MM.1S (cell line): ENCODE measurements around the gene F11R.

Experiments
- DNase-seq: peaks from one replicate; pipeline ENCODE4 v3.0.0-alpha.2; 2015
- H2AFZ ChIP-seq: fragments of 300-600 bp; sonication (generic); 2 replicates; pipeline ENCODE4 v1.6.0; 2016; ENCODE audit warnings: antibody characterized with exemption, low read length
- H3F3A ChIP-seq: fragments of 300-600 bp; sonication (generic); 2 replicates; pipeline ENCODE4 v1.6.1; 2016; ENCODE audit warnings: mild to moderate bottlenecking, antibody characterized with exemption, low read length, moderate library complexity, mixed read lengths; ENCODE audit not compliant: insufficient read depth
- H3K27ac ChIP-seq: fragments of 300-600 bp; sonication (generic); 2 replicates; pipeline ENCODE4 v1.5.1; 2016; ENCODE audit warnings: mild to moderate bottlenecking, low read length
- H3K27me3 ChIP-seq: fragments of 300-600 bp; sonication (generic); replicated peaks from 2 replicates; pipeline ENCODE4 v1.6.0; 2016; ENCODE audit warnings: low read length; ENCODE audit not compliant: insufficient read depth
- H3K36me3 ChIP-seq: fragments of 300-600 bp; sonication (generic); replicated peaks from 2 replicates; pipeline ENCODE4 v1.6.1; 2016; ENCODE audit warnings: mild to moderate bottlenecking, low read length, mixed read lengths; ENCODE audit not compliant: insufficient read depth
- H3K4me1 ChIP-seq: fragments of 300-600 bp; sonication (generic); 2 replicates; pipeline ENCODE4 v1.6.1; 2016; ENCODE audit warnings: low read length, mixed read lengths
- H3K4me2 ChIP-seq: fragments of 300-600 bp; sonication (generic); 2 replicates; pipeline ENCODE4 v1.6.0; 2016; ENCODE audit warnings: low read depth, low read length
- H3K4me3 ChIP-seq: fragments of 300-600 bp; sonication (generic); 2 replicates; pipeline ENCODE4 v1.5.1; 2016; ENCODE audit warnings: low read length, mixed read lengths
- H3K79me2 ChIP-seq: fragments of 300-600 bp; sonication (generic); 2 replicates; pipeline ENCODE4 v1.6.1; 2016; ENCODE audit warnings: mixed run types, low read length, mixed read lengths
- H3K9ac ChIP-seq: fragments of 300-600 bp; sonication (generic); 2 replicates; pipeline ENCODE4 v1.6.1; 2016; ENCODE audit warnings: low read length, mixed read lengths
- H3K9me2 ChIP-seq: fragments of 300-600 bp; sonication (generic); replicated peaks from 2 replicates; pipeline ENCODE4 v1.6.1; 2016; ENCODE audit warnings: mild to moderate bottlenecking, low read length, mixed read lengths; ENCODE audit not compliant: insufficient read depth
- H3K9me3 ChIP-seq: fragments of 300-600 bp; sonication (generic); replicated peaks from 2 replicates; pipeline ENCODE4 v1.6.1; 2016; ENCODE audit warnings: mild to moderate bottlenecking, low read length, mixed read lengths; ENCODE audit not compliant: insufficient read depth
- H4K20me1 ChIP-seq: fragments of 300-600 bp; sonication (generic); 2 replicates; pipeline ENCODE4 v1.6.1; 2016; ENCODE audit warnings: mild to moderate bottlenecking, low read length, moderate library complexity, mixed read lengths; ENCODE audit not compliant: insufficient read depth
- EZH2 ChIP-seq: fragments of 300-600 bp; sonication (generic); optimal IDR thresholded peaks from 2 replicates; pipeline ENCODE3; 2017; ENCODE audit warnings: low read depth, mild to moderate bottlenecking, antibody characterized with exemption, low read length, mixed read lengths
- EZH2phosphoT487 ChIP-seq: fragments of 300-600 bp; sonication (generic); IDR thresholded peaks from 2 replicates; pipeline ENCODE4 v1.6.1; 2018; ENCODE audit warnings: antibody characterized with exemption, low read length
- TF ChIP-seq, protein P1 (sequence below): fragments of 300-600 bp; sonication (generic); IDR thresholded peaks from 2 replicates; pipeline ENCODE4 v1.5.1; 2016; ENCODE audit warnings: antibody characterized with exemption, low read length, mixed read lengths

The F11R gene

DNA sequence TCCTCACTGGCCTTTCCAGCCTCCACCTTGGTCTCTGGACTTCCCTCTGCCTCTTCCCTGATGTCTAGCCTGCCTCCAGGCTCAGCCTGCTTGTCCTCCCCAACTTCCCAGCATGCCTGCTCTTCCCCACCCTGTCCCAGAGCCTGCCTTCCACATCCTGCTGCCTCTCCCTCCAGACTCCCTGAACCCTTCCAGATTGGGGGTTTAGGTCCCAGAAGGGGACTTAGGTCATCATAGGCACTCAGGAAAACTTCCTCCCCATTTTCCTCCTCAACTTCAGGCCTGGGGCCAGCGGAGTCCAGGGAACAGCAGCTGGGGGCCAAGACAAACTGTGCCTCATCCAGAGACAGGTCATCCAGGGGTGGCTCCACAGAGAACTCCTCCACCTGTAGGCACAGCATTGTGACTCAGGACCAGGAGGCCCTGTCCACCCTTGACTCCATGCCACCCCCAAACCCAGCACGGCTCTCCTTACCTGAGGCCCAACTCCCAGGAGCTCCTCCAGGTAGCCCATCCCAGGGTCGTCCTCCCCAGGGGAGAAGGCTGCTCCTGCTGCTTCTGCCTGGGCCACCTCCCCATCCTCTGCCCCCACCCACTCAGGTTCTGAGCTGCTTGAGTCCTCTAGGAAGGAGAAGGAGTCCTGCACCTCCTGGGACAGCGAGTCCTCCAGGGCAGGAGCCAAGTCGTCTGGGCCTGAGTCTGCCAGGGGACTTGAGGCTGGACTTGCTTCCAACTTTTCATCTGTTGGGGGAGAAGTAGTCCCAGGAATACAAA is 28.2 kb upstream of the F11R start:
- peaks cover 16% of the 10 kb centered on the region for H3K79me2 ChIP-seq

GRCh38 chr1:161047436-161048420 is 26.8 kb upstream of the F11R start:
- no peak overlapping the region for H3K4me3 ChIP-seq
- no peaks in the 10 kb centered on the region for H4K20me1 ChIP-seq
- H3K9me2 ChIP-seq = no peaks in the 10 kb centered on the region
- H3K79me2 ChIP-seq = peaks cover 26% of the 10 kb centered on the region
- peak overlapping the region; percentile 93 for H3K9ac ChIP-seq
- H3K27me3 ChIP-seq = no peaks in the 10 kb centered on the region
- peaks cover 18% of the 10 kb centered on the region for H3K4me1 ChIP-seq
- no peaks in the 10 kb centered on the region for H3K9me3 ChIP-seq
- TF ChIP-seq, protein P1, sequence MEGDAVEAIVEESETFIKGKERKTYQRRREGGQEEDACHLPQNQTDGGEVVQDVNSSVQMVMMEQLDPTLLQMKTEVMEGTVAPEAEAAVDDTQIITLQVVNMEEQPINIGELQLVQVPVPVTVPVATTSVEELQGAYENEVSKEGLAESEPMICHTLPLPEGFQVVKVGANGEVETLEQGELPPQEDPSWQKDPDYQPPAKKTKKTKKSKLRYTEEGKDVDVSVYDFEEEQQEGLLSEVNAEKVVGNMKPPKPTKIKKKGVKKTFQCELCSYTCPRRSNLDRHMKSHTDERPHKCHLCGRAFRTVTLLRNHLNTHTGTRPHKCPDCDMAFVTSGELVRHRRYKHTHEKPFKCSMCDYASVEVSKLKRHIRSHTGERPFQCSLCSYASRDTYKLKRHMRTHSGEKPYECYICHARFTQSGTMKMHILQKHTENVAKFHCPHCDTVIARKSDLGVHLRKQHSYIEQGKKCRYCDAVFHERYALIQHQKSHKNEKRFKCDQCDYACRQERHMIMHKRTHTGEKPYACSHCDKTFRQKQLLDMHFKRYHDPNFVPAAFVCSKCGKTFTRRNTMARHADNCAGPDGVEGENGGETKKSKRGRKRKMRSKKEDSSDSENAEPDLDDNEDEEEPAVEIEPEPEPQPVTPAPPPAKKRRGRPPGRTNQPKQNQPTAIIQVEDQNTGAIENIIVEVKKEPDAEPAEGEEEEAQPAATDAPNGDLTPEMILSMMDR = no peak
- no peak for TF ChIP-seq EZH2
- TF ChIP-seq EZH2phosphoT487 = no peak
- H3K4me2 ChIP-seq = no peak overlapping the region
- DNase-seq = peak; percentile 6
- H3F3A ChIP-seq = peaks cover 45% of the 10 kb centered on the region
- peaks cover 10% of the 10 kb centered on the region; the same call in 1 of the 2 replicates for H3K36me3 ChIP-seq
- H3K27ac ChIP-seq = peak overlapping the region; percentile 88
- H2AFZ ChIP-seq = no peak overlapping the region

More for the DNA sequence above, 28.2 kb upstream of the F11R start:
- H3K27me3 ChIP-seq = no peaks in the 10 kb centered on the region
- no peak overlapping the region for H3K4me2 ChIP-seq
- H4K20me1 ChIP-seq = no peaks in the 10 kb centered on the region
- TF ChIP-seq, protein P1 = no peak
- no peak for TF ChIP-seq EZH2phosphoT487
- no peak for TF ChIP-seq EZH2
- no peak overlapping the region for H3K4me3 ChIP-seq
- H3K9me2 ChIP-seq = no peaks in the 10 kb centered on the region
- no peak overlapping the region for H3K9ac ChIP-seq
- H3K36me3 ChIP-seq = peaks cover 16% of the 10 kb centered on the region
- no peaks in the 10 kb centered on the region for H3K9me3 ChIP-seq
- H2AFZ ChIP-seq = no peak overlapping the region
- peak; percentile 5 for DNase-seq
- H3K27ac ChIP-seq = peak overlapping the region; percentile 5; the same call in 1 of the 2 replicates
- peaks cover 17% of the 10 kb centered on the region for H3K4me1 ChIP-seq
- peaks cover 45% of the 10 kb centered on the region for H3F3A ChIP-seq

- Histone ChIP-seq H3K4me3 (peak overlapping the region; percentile 80), H3K9me3 (no peaks in the 10 kb centered on the region), H3K27ac (peak overlapping the region; percentile 88), H3F3A (peaks cover 48% of the 10 kb centered on the region), H4K20me1 (no peaks in the 10 kb centered on the region), H3K79me2 (peaks cover 31% of the 10 kb centered on the region), H3K36me3 (peaks cover 3% of the 10 kb centered on the region; the same call in 1 of the 2 replicates), H3K27me3 (no peaks in the 10 kb centered on the region), H3K4me1 (peaks cover 18% of the 10 kb centered on the region), H3K4me2 (peak overlapping the region; percentile 87), H3K9ac (peak overlapping the region; percentile 93), H2AFZ (no peak overlapping the region), H3K9me2 (no peaks in the 10 kb centered on the region)
- TF ChIP-seq, protein P1 = no peak
- TF ChIP-seq EZH2phosphoT487 (no peak), EZH2 (no peak)
- DNase-seq = peak; percentile 68
These were observed 25.8 kb upstream of the F11R start for GRCh38 chr1:161046605-161047228.
